Panc1 (cell line): Measurements from ENCODE around the gene SHC4.

ENCODE experiments used
- POLR2AphosphoS5 ChIP-seq: IDR thresholded peaks from 2 replicates; pipeline ENCODE4 v1.6.1; 2012; ENCODE audit warnings: mild to moderate bottlenecking, low read depth, low read length, moderate library complexity
- TF ChIP-seq, protein P1 (sequence below), 2 experiments: IDR thresholded peaks; 2 replicates each; pipeline ENCODE4 v1.6.1; 2011 to 2012; ENCODE audit warnings: low read depth in 2 of 2, control low read depth in 1 of 2, low read length in 1 of 2, mild to moderate bottlenecking in 1 of 2, moderate library complexity in 1 of 2; ENCODE audit not compliant: insufficient read depth in 1 of 2

DNA sequence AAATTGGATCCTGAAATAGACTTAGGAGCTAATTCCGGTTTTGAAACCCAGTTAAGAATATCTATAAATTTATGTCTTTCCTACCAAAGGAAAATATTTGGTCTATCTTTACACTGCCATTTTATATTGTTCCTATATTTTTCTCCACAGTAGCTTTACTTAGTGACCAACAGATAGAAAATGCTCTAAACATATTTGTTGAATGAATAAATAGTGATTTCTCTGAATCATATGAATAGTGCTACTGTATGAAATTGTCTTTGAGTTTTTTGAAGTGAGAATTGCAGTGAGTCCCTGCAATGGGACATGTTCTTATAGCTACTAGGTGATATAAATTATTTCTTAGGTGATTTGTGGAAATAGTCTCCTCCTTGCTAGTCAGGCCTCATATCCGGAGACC, 104.3 kb downstream of the SHC4 start:
- no peak for TF ChIP-seq POLR2AphosphoS5
- TF ChIP-seq, protein P1, sequence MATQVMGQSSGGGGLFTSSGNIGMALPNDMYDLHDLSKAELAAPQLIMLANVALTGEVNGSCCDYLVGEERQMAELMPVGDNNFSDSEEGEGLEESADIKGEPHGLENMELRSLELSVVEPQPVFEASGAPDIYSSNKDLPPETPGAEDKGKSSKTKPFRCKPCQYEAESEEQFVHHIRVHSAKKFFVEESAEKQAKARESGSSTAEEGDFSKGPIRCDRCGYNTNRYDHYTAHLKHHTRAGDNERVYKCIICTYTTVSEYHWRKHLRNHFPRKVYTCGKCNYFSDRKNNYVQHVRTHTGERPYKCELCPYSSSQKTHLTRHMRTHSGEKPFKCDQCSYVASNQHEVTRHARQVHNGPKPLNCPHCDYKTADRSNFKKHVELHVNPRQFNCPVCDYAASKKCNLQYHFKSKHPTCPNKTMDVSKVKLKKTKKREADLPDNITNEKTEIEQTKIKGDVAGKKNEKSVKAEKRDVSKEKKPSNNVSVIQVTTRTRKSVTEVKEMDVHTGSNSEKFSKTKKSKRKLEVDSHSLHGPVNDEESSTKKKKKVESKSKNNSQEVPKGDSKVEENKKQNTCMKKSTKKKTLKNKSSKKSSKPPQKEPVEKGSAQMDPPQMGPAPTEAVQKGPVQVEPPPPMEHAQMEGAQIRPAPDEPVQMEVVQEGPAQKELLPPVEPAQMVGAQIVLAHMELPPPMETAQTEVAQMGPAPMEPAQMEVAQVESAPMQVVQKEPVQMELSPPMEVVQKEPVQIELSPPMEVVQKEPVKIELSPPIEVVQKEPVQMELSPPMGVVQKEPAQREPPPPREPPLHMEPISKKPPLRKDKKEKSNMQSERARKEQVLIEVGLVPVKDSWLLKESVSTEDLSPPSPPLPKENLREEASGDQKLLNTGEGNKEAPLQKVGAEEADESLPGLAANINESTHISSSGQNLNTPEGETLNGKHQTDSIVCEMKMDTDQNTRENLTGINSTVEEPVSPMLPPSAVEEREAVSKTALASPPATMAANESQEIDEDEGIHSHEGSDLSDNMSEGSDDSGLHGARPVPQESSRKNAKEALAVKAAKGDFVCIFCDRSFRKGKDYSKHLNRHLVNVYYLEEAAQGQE (IDR thresholded peaks at IDR 0.05; ENCODE audit: insufficient read depth in 1 of 2, low read depth in 2 of 2, low read length in 1 of 2): no peak
